CD4-positive, alpha-beta T cell (primary cell): Measurements from ENCODE around the gene ENAH. TPM values are rescaled to one million over a fixed set of nuclear protein-coding genes. Genes with fewer than 3 reads are reported as not detected.

Experiments used
- ATAC-seq: fragments of 200-7000 bp; cut with Tn5 transposase; one replicate; pipeline ENCODE4 v1.10.0; 2022; ENCODE audit warnings: mild to moderate bottlenecking; ENCODE audit not compliant: poor library complexity
- CTCF ChIA-PET: fragments of 350-600 bp; sonication (Branson Sonifier 250); formaldehyde crosslinking; loops from one replicate; lab custom pipeline; 2021; ENCODE audit warnings: antibody characterized with exemption, inconsistent platforms; lab: Charles Lee
- POLR2A ChIA-PET: fragments of 350-600 bp; sonication (Branson Sonifier 250); formaldehyde crosslinking; loops from one replicate; lab custom pipeline; 2021; ENCODE audit warnings: antibody characterized with exemption, inconsistent platforms; lab: Charles Lee
- DNase-seq, 14 experiments: peaks; one replicate each; pipeline ENCODE4 v3.0.0-alpha.2; 2013 to 2020; ENCODE audit warnings: mixed read lengths in 2 of 14
- H3K27ac ChIP-seq, 2 donors: one replicate each; pipeline versions ENCODE4 v1.5.1 to v1.7.0; 2013; ENCODE audit warnings: low read length in 2 of 2, low read depth in 1 of 2, mild to moderate bottlenecking in 1 of 2
- H3K27me3 ChIP-seq, 2 experiments: 1 replicate in 1 of 2; 2 replicates in 1 of 2; pipeline versions ENCODE4 v1.6.1 to v1.7.0; 2013; ENCODE audit warnings: low read length in 2 of 2, control low read depth in 1 of 2, mild to moderate bottlenecking in 1 of 2, moderate library complexity in 1 of 2; ENCODE audit not compliant: insufficient read depth in 2 of 2, control insufficient read depth in 1 of 2
- H3K36me3 ChIP-seq: one replicate; pipeline ENCODE4 v1.6.1; 2013; ENCODE audit warnings: low read length, control low read depth; ENCODE audit not compliant: insufficient read depth
- H3K4me1 ChIP-seq: one replicate; pipeline ENCODE4 v1.6.1; 2013; ENCODE audit warnings: low read length, control low read depth; ENCODE audit not compliant: insufficient read depth
- H3K4me3 ChIP-seq: one replicate; pipeline ENCODE4 v1.5.1; 2013; ENCODE audit warnings: mild to moderate bottlenecking, low read length, moderate library complexity
- H3K9me3 ChIP-seq, 2 experiments: 1 replicate in 1 of 2; 2 replicates in 1 of 2; pipeline versions ENCODE4 v1.6.1 to v1.7.0; 2013; ENCODE audit warnings: low read length in 2 of 2, mild to moderate bottlenecking in 2 of 2, control low read depth in 1 of 2, moderate library complexity in 1 of 2; ENCODE audit not compliant: control insufficient read depth in 1 of 2, insufficient read depth in 1 of 2
- H3K27ac Mint-ChIP-seq: one replicate; pipeline ENCODE4 v1.8.0; 2020; ENCODE audit warnings: mixed read lengths
- H3K27me3 Mint-ChIP-seq: one replicate; pipeline ENCODE4 v1.8.0; 2021; ENCODE audit warnings: mixed read lengths
- H3K36me3 Mint-ChIP-seq: one replicate; pipeline ENCODE4 v1.8.0; 2021; ENCODE audit warnings: low read depth, mixed read lengths
- H3K4me1 Mint-ChIP-seq: one replicate; pipeline ENCODE4 v1.8.0; 2021; ENCODE audit warnings: low read depth, mixed read lengths
- H3K4me3 Mint-ChIP-seq: one replicate; pipeline ENCODE4 v1.8.0; 2020; ENCODE audit warnings: mild to moderate bottlenecking, mixed read lengths
- H3K9me3 Mint-ChIP-seq: one replicate; pipeline ENCODE4 v1.8.0; 2020; ENCODE audit warnings: mixed read lengths
- CTCF ChIP-seq: fragments of 200-600 bp; IDR thresholded peaks from one replicate; pipeline ENCODE4 v1.8.0; 2022; ENCODE audit warnings: antibody characterized with exemption, mild to moderate bottlenecking
- intact Hi-C, 2 experiments: fragments of 100-400 bp; cut with DNase I in 1 of 2; cut with micrococcal nuclease in 1 of 2; formaldehyde crosslinking; loops; one replicate each; pipeline versions ENCODE4 v1.15.1 to v1.9.0; 2023 to 2025; cut with DNase I, micrococcal nuclease
- total RNA-seq, 174 experiments: library from RNA in 2 of 174; stranded (reverse) in 2 of 174; gene quantifications; one replicate each; pipeline ENCODE4 v1.2.3 and lab custom pipeline; 2021 to 2026

The ENAH gene
- total RNA-seq, 2 experiments from 2014 or later: not detected

DNA sequence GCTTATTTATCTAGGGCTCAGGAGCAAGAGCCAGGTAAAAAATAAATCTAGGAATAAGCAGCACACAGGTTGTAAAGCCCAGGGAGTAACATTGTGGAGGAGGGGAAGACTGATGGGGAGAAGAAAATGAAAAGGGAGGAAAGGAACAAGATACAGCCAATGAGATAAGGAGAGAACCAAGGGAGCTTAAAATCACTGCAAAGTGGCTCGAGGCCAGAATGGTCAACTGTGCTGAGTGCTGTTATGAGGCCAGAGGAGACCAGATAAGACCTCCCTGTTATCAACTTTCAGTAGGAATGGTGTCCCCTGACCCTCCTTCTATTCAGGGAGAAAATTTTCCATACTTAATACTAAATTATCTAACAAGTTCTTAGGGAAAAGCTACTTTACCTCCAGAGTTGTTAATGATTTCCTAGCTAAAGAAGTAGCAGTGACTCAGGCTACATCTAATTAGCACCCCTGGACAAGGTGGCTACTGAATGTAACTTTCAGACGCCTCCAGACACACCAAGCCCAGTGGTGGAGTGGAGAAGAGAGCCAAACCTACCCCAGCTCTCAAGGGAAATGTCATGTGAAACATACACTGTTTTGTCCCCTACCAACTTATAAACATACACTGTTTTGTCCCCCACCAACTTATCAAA lies 25.5 kb downstream of the ENAH start:
- Histone ChIP-seq H3K27me3 (no peaks in the 10 kb centered on the region), H3K36me3 (no peaks in the 10 kb centered on the region), H3K9me3 (no peaks in the 10 kb centered on the region), H3K4me3 (no peak overlapping the region), H3K27ac (no peak overlapping the region), H3K4me1 (no peaks in the 10 kb centered on the region)
- CTCF ChIA-PET: no interaction called here
- intact Hi-C loops: no loop called here
- ATAC-seq: no peak
- POLR2A ChIA-PET: no interaction called here
- Mint-ChIP-seq H3K9me3 (no peaks in the 10 kb centered on the region), H3K36me3 (no peaks in the 10 kb centered on the region), H3K27me3 (peaks cover 26% of the 10 kb centered on the region), H3K4me1 (no peaks in the 10 kb centered on the region), H3K4me3 (no peak overlapping the region), H3K27ac (no peak overlapping the region)
- no peak for DNase-seq
- TF ChIP-seq CTCF: no peak

DNA sequence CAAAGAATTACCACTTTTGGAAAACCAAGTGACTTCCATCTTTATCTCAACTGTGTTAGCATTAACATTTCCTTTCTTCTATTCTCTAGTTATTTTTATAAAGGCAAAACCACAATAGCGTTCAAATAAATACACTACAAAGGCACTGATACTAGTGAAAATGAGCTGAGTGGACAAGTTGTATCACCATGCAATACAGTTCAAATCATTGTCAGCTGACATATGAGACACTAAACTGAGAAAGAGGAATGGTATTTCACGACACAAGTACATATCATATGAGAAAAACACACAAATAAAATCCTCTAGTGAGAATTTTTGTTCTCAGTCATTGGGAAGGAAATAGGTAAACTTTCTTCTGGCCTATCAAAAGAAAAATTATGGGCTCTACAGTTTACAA lies 26.2 kb downstream of the ENAH start:
- Mint-ChIP-seq H3K4me3 (no peak overlapping the region), H3K27ac (no peak overlapping the region), H3K36me3 (no peaks in the 10 kb centered on the region), H3K27me3 (peaks cover 26% of the 10 kb centered on the region), H3K4me1 (no peaks in the 10 kb centered on the region), H3K9me3 (no peaks in the 10 kb centered on the region)
- Histone ChIP-seq H3K9me3 (no peaks in the 10 kb centered on the region), H3K4me1 (no peaks in the 10 kb centered on the region), H3K4me3 (no peak overlapping the region), H3K27ac (no peak overlapping the region), H3K36me3 (no peaks in the 10 kb centered on the region), H3K27me3 (no peaks in the 10 kb centered on the region)
- ChIA-PET POLR2A (no interaction called here), CTCF (no interaction called here)
- ATAC-seq (no peak), DNase-seq (no peak)
- TF ChIP-seq CTCF: no peak
- intact Hi-C loops: no loop called here

DNA sequence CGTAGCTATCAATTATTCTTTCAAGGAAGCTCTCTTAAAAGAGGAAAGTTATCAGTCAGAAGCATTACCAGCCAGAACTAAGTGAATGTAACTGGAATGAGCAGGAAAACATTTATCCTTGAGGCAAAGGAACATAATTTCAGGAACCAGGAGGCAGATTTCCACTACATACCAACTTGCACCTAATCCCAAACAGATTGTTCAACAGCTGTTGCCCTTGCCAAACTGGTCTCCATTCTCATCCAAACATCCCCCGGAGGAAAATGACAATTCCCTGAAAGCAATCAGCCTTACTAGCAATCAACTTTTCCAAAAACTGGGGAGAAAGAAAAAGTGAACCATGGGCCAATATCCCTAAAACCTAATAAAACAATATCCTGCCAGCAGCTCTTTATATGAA lies 35.0 kb downstream of the ENAH start:
- H3K4me3 Mint-ChIP-seq: no peak overlapping the region
- H3K27ac ChIP-seq: no peak overlapping the region
- intact Hi-C loops: no loop called here

More for the DNA sequence above, 35.0 kb downstream of the ENAH start:
- TF ChIP-seq CTCF: no peak
- no peak for ATAC-seq
- CTCF ChIA-PET: no interaction called here
- no peak overlapping the region for H3K27ac Mint-ChIP-seq
- peaks cover 4% of the 10 kb centered on the region for H3K27me3 Mint-ChIP-seq
- no peaks in the 10 kb centered on the region for H3K4me1 Mint-ChIP-seq
- no peaks in the 10 kb centered on the region for H3K36me3 Mint-ChIP-seq
- no peaks in the 10 kb centered on the region for H3K36me3 ChIP-seq
- H3K9me3 Mint-ChIP-seq: no peaks in the 10 kb centered on the region
- H3K4me1 ChIP-seq: no peaks in the 10 kb centered on the region
- POLR2A ChIA-PET: no interaction called here
- H3K27me3 ChIP-seq: no peaks in the 10 kb centered on the region
- H3K9me3 ChIP-seq: peaks cover 0 to 7% of the 10 kb centered on the region in 2 experiments
- no peak overlapping the region for H3K4me3 ChIP-seq
- DNase-seq: no peak
